Activated CD4-positive, alpha-beta T cell treated with anti-CD3 and anti-CD28 coated beads, Interleukin-2, amount 50 U/mL, for 24 hours (primary cell): ENCODE data around the gene SUPT6H.

Source experiments
- DNase-seq, 2 donors: peaks; one replicate each; pipeline ENCODE4 v3.0.0-alpha.2; 2020; ENCODE audit warnings: low read depth in 1 of 2, low spot score in 1 of 2

The SUPT6H gene

GRCh38 chr17:28700278-28700677 is 38.3 kb downstream of the SUPT6H start:
- DNase-seq = no peak

- DNase-seq = no peak
These were observed 39.0 kb downstream of the SUPT6H start for GRCh38 chr17:28700830-28701492.

- no peak for DNase-seq
These were observed 40.2 kb downstream of the SUPT6H start for GRCh38 chr17:28702026-28702751.

- DNase-seq = no peak
These were observed 40.7 kb downstream of the SUPT6H start for GRCh38 chr17:28702752-28703150.

GRCh38 chr17:28703552-28704218 is 41.7 kb downstream of the SUPT6H start:
- DNase-seq = no peak

GRCh38 chr17:28704219-28704858 is 42.3 kb downstream of the SUPT6H start:
- DNase-seq = no peak

GRCh38 chr17:28705074-28705659 is 43.2 kb downstream of the SUPT6H start:
- no peak for DNase-seq

GRCh38 chr17:28705728-28706334 is 43.8 kb downstream of the SUPT6H start:
- DNase-seq = no peak

GRCh38 chr17:28706471-28707338 is 44.7 kb downstream of the SUPT6H start:
- no peak for DNase-seq

GRCh38 chr17:28707339-28707720 is 45.3 kb downstream of the SUPT6H start:
- DNase-seq = no peak

GRCh38 chr17:28710861-28711722 is 49.1 kb downstream of the SUPT6H start:
- peak; percentile 83 to 90 for DNase-seq

- no peak for DNase-seq
These were observed 49.7 kb downstream of the SUPT6H start, which contains the start of gene PROCA1 for GRCh38 chr17:28711723-28712031. Gene PROCA1, minus strand, starts transcription at chr17:28711888. Its CDS starts 228 bp downstream, at chr17:28711660.

- peak; percentile 30 to 64 for DNase-seq
These were observed 50.2 kb downstream of the SUPT6H start for GRCh38 chr17:28712032-28712704.

GRCh38 chr17:28712705-28713415 is 50.9 kb downstream of the SUPT6H start:
- DNase-seq = no peak

- DNase-seq = no peak
These were observed 52.3 kb downstream of the SUPT6H start for GRCh38 chr17:28714281-28714680.

GRCh38 chr17:28715217-28715616 is 53.2 kb downstream of the SUPT6H start:
- DNase-seq = no peak

GRCh38 chr17:28716740-28717577 is 55.0 kb downstream of the SUPT6H start:
- no peak for DNase-seq
